Gastroesophageal sphincter (tissue), 4 donors: ENCODE data around the gene KMT2B. TPM values are rescaled to one million over a fixed set of nuclear protein-coding genes. Genes with fewer than 3 reads are reported as not detected.
A peak's percentile ranks its signal among the peaks of the same experiment; 100 is the strongest.

ENCODE experiments used
- ATAC-seq: fragments of 150-250 bp; one replicate; pipeline ENCODE4 v1.9.1; 2016; ENCODE audit warnings: mild to moderate bottlenecking, moderate library complexity
- H3K27ac ChIP-seq, 4 donors: fragments of 200-600 bp; sonication (generic) in 3 of 4; 1 replicate in 3 of 4; 2 replicates in 1 of 4; pipeline ENCODE4 v1.5.1; 2016 to 2019
- H3K27me3 ChIP-seq: fragments of 200-600 bp; sonication (generic); one replicate; pipeline ENCODE4 v1.5.1; 2019
- H3K36me3 ChIP-seq, 2 donors: fragments of 200-600 bp; sonication (generic); one replicate each; pipeline ENCODE4 v1.5.1; 2019; ENCODE audit warnings: control low read depth in 1 of 2
- H3K4me1 ChIP-seq, 3 donors: fragments of 200-600 bp; sonication (generic); 1 replicate in 2 of 3; 2 replicates in 1 of 3; pipeline ENCODE4 v1.5.1; 2016 to 2019; ENCODE audit warnings: control low read depth in 2 of 3
- H3K4me3 ChIP-seq, 2 donors: fragments of 200-600 bp; sonication (generic); one replicate each; pipeline ENCODE4 v1.5.1; 2019; ENCODE audit warnings: mild to moderate bottlenecking in 1 of 2, moderate library complexity in 1 of 2
- H3K9me3 ChIP-seq, 3 donors: fragments of 200-600 bp; sonication (generic); one replicate each; pipeline ENCODE4 v1.5.1; 2017 to 2019; ENCODE audit warnings: control low read depth in 2 of 3
- CTCF ChIP-seq, 4 experiments: fragments of 200-600 bp in 2 of 4; fragments of 450-650 bp in 2 of 4; sonication (generic) in 1 of 4; IDR thresholded peaks; one replicate each; pipeline ENCODE4 v1.5.1; 2017 to 2019; ENCODE audit warnings: antibody characterized with exemption in 4 of 4, mild to moderate bottlenecking in 2 of 4, moderate library complexity in 2 of 4
- EP300 ChIP-seq: sonication (generic); formaldehyde crosslinking; IDR thresholded peaks from one replicate; pipeline ENCODE4 v1.6.1; 2017; ENCODE audit warnings: antibody characterized with exemption, mild to moderate bottlenecking
- POLR2A ChIP-seq, 2 donors: fragments of 450-650 bp; IDR thresholded peaks; one replicate each; pipeline ENCODE4 v1.6.1; 2017; ENCODE audit warnings: antibody characterized with exemption in 2 of 2, mild to moderate bottlenecking in 2 of 2, moderate library complexity in 1 of 2
- POLR2AphosphoS5 ChIP-seq: sonication (generic); formaldehyde crosslinking; IDR thresholded peaks from one replicate; pipeline ENCODE4 v1.6.1; 2017; ENCODE audit warnings: antibody characterized with exemption
- WGBS, 2 donors: methylation state at CpG; one replicate each; pipeline ENCODE4 v1.1.5; 2018; ENCODE audit warnings: low coverage in 1 of 2; 5-methylcytosine and 5-hydroxymethylcytosine counted together
- total RNA-seq, 4 donors: library from RNA; depleted of rRNA; stranded (reverse); fragments of >200 nt; gene quantifications; one replicate each; pipeline ENCODE4 v1.1.0, GENCODE V29; 2016

The KMT2B gene
- 10 to 100 TPM in 3 of 4 donors, 1 to 10 TPM in 1; 7.7 to 27.0 (median 17.5) TPM for total RNA-seq

GRCh38 chr19:35717665-35718344 lies at the start of gene KMT2B:
Gene KMT2B (plus strand): TSS chr19:35718003. CDS start chr19:35718019, 16 bp downstream.
- 0% methylated on average over 10 of the region's 109 CpGs; no CpG with 5 or more reads in 1 of the 2 donors for WGBS, 2 donors
- H3K4me1 ChIP-seq, result peaks cover 0 to 59% (median 19%) of the 10 kb centered on the region in 3 donors

DNA sequence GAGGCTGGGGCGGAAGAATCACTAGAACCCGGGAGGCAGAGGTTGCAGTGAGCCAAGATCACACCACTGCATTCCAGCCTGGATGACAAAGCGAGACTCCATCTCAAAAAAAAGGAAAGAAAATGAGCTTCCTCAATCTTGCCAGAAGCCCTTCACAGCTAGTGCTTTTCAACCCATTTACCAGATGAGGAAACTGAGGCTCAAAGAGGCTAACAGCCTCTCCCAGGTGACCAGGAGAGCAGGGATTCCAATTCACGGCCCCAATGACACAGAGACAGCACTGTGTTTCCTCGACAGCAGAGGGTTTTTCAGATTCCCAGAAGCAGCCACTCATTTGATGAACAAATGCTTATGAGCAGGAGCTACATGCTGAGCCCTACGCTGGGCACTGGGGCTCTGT lies 48.2 kb upstream of the KMT2B start:
- ATAC-seq, result no peak
- H3K4me3 ChIP-seq, result no peak overlapping the region
- H3K27ac ChIP-seq, result no peak overlapping the region
- peaks cover 31% of the 10 kb centered on the region for H3K27me3 ChIP-seq
- WGBS, 2 donors, result 70 to 72% methylated on average over 2 to 4 of the region's 6 CpGs
- peaks cover 0 to 9% (median 0%) of the 10 kb centered on the region in 3 donors for H3K4me1 ChIP-seq
- TF ChIP-seq POLR2A (IDR thresholded peaks at IDR 0.05) (no peak), POLR2AphosphoS5 (no peak), CTCF (IDR thresholded peaks at IDR 0.05) (no peak), EP300 (no peak)
- peaks cover 0 to 14% of the 10 kb centered on the region in 2 donors for H3K36me3 ChIP-seq
- H3K9me3 ChIP-seq, result no peaks in the 10 kb centered on the region

More at GRCh38 chr19:35717665-35718344, at the start of gene KMT2B:
- H3K27ac ChIP-seq, result peak within 1 kb of the TSS; percentile 72 to 98 (median 92)
- peak; percentile 86 for ATAC-seq
- TF ChIP-seq POLR2AphosphoS5, result no peak
- TF ChIP-seq POLR2A (IDR thresholded peaks at IDR 0.05), result no peak
- no peak for TF ChIP-seq EP300
- no peak for TF ChIP-seq CTCF (IDR thresholded peaks at IDR 0.05)
- peaks cover 0 to 34% of the 10 kb centered on the region in 2 donors for H3K36me3 ChIP-seq
- H3K9me3 ChIP-seq, result no peaks in the 10 kb centered on the region
- H3K27me3 ChIP-seq, result no peaks in the 10 kb centered on the region
- peak within 1 kb of the TSS; percentile 84 to 94 for H3K4me3 ChIP-seq

DNA sequence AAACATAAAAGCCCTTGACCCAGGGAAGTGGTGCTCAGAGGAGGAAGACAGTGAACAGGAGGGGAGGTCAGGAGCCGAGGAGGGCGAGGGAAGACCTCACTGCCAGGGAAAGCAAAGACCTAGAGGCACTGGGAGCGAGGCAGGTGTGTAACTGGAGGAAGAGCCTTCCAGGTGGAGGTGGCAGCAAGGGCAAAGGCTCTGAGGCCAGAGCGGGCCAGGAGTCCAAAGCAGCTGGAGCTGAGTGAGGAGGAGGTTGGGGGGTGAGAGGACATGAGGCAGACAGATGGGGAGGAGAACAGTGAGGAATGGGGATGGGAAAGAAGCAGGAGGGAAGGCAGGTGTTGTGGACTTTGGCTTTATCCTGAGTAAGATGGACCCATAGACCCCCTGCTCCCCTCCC lies 47.8 kb upstream of the KMT2B start:
- TF ChIP-seq POLR2A (IDR thresholded peaks at IDR 0.05) (no peak), POLR2AphosphoS5 (no peak), CTCF (IDR thresholded peaks at IDR 0.05) (no peak), EP300 (no peak)
- Histone ChIP-seq H3K36me3 (peaks cover 0 to 9% of the 10 kb centered on the region in 2 donors), H3K4me1 (peaks cover 0 to 9% (median 0%) of the 10 kb centered on the region in 3 donors), H3K27me3 (peaks cover 35% of the 10 kb centered on the region), H3K4me3 (no peak overlapping the region), H3K27ac (no peak overlapping the region), H3K9me3 (no peaks in the 10 kb centered on the region)
- WGBS, 2 donors, result 64% methylated on average over 4 of the region's 4 CpGs; no CpG with 5 or more reads in 1 of the 2 donors
- ATAC-seq, result no peak

DNA sequence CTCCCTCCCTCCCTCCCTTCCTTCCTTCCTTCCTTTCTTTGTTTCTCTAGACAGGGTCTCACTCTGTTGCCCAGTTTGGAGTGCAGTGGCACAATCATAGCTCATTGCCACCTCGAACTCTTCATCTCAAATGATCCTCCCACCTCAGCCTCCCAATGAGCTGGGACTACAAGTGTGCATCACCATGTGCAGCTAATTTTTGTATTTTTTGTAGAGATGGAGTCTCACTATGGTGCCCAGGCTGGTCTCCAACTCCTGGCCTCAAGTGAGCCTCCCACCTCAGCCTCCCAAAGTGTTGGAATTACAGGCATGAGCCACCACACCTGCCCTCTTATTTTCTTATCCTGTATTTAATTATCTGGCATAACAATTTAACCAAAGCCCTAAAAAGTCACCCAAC lies 47.1 kb upstream of the KMT2B start:
- no peak for TF ChIP-seq POLR2A (IDR thresholded peaks at IDR 0.05)
- TF ChIP-seq EP300, result no peak
- no peak for TF ChIP-seq POLR2AphosphoS5
- no peak for TF ChIP-seq CTCF (IDR thresholded peaks at IDR 0.05)
- H3K4me3 ChIP-seq, result no peak overlapping the region
- H3K27me3 ChIP-seq, result peaks cover 42% of the 10 kb centered on the region
- no peak for ATAC-seq
- peaks cover 0 to 9% (median 0%) of the 10 kb centered on the region in 3 donors for H3K4me1 ChIP-seq
- no peak overlapping the region for H3K27ac ChIP-seq
- no peaks in the 10 kb centered on the region for H3K9me3 ChIP-seq
- H3K36me3 ChIP-seq, result peaks cover 0 to 2% of the 10 kb centered on the region in 2 donors
- 82% methylated on average over 1 of the region's 1 CpG; no CpG with 5 or more reads in 1 of the 2 donors for WGBS, 2 donors

GRCh38 chr19:35671818-35672217 lies 46.0 kb upstream of the KMT2B start:
- Histone ChIP-seq H3K9me3 (no peaks in the 10 kb centered on the region), H3K4me1 (peaks cover 0 to 9% (median 0%) of the 10 kb centered on the region in 3 donors), H3K4me3 (no peak overlapping the region), H3K27me3 (peaks cover 53% of the 10 kb centered on the region), H3K36me3 (no peaks in the 10 kb centered on the region), H3K27ac (no peak overlapping the region)
- 48 to 55% methylated on average over 3 of the region's 3 CpGs for WGBS, 2 donors
- TF ChIP-seq POLR2A (IDR thresholded peaks at IDR 0.05) (no peak), CTCF (IDR thresholded peaks at IDR 0.05) (no peak), POLR2AphosphoS5 (no peak), EP300 (no peak)
- no peak for ATAC-seq
